ENCODE data around the gene MAP3K14. TPM values are rescaled to one million over a fixed set of nuclear protein-coding genes. Genes with fewer than 3 reads are reported as not detected.

The MAP3K14 gene
- polyA plus RNA-seq, 1 of the 3 experiments (the other 2 are of a cell fraction): 11.9 TPM

DNA sequence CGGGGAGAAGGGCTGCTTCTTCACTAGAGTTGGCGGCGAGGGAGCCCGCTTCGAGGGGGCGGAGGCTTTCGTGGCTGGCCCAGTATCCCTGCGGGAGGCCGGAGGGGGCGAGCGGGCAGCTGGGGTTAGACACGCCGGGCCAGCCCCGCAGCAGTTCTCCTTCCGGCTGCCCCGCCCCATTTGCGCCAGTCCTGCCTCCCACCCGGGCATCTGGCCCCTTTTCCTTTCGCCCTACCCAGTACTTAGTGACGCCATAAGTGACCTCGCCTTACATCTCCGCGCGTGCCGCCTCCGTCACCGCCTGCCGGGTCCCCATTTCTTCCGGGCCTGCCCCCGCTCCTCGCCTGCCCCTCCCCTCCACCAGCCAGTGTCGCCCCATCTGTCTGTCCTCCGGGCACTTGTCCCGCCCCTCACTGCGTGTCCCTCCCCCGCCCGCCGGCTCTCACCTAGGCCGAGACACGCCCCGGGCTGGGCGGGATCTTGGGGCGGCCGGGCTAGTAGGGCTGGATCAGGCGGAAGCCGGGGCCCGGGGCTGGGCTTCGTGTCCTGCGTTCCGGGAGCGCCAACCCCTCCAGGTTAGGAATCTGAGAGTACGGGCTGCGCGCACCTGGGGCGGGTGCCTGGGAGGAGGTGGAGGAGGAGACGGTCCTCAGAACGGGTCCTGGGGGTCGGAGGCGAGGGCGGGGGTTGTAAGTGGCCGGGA, 69.2 kb downstream of the MAP3K14 start:
- no peaks in the 10 kb centered on the region for H3K27me3 ChIP-seq (ENCODE audit: insufficient read depth)
- no peaks in the 10 kb centered on the region for H3K79me2 ChIP-seq (ENCODE audit: insufficient read depth)
- DNase-seq: peak; percentile 95
- WGBS (ENCODE audit: low lambda C conversion rate): 1% methylated on average over 34 of the region's 61 CpGs
- H4K20me1 ChIP-seq (ENCODE audit: insufficient read depth): no peaks in the 10 kb centered on the region
- H3K9ac ChIP-seq: peak overlapping the region; percentile 73
- ChIA-PET CTCF (interaction anchor here (0.6 to 6.0 kb wide), 32 partner anchors 10 to 226 kb away, joined by 3 to 54 read pairs (median 7); partner anchors contain the start of genes ACBD4 and MAP3K14), POLR2A (interaction anchor here (0.6 to 1.7 kb wide), 2 partner anchors 37 to 69 kb away, joined by 3 to 6 read pairs; partner anchors contain the start of gene MAP3K14)
- H3K27ac ChIP-seq (ENCODE audit: low read depth in 2 of 2, low read length in 1 of 2): peak overlapping the region; percentile 44 to 86; a peak in 3 of 4 replicates
- H3K9me3 ChIP-seq: no peaks in the 10 kb centered on the region
- H2AFZ ChIP-seq (ENCODE audit: low read depth): peak overlapping the region; percentile 86
- H3K9me2 ChIP-seq: no peaks in the 10 kb centered on the region
- peaks cover 7% of the 10 kb centered on the region for H3F3A ChIP-seq (replicated peaks; ENCODE audit: insufficient read depth)
- H3K4me1 ChIP-seq (ENCODE audit: control insufficient read depth in 1 of 2, insufficient read depth in 2 of 2, low read depth in 1 of 2, low read length in 1 of 2): peaks cover 0 to 20% of the 10 kb centered on the region in 2 experiments; a peak in 1 of 4 replicates
- H3K36me3 ChIP-seq (replicated peaks in 1 of 2; ENCODE audit: control insufficient read depth in 1 of 2, insufficient read depth in 2 of 2, low read length in 1 of 2): no peaks in the 10 kb centered on the region
- TF ChIP-seq ELF1 (IDR thresholded peaks at IDR 0.05) (peak; percentile 57; the same call in 1 of the 2 replicates), IRF3 (IDR thresholded peaks at IDR 0.05; ENCODE audit: low read depth, low read length) (no peak), MAX (IDR thresholded peaks at IDR 0.05; ENCODE audit: low read depth) (peak; percentile 67), SIN3A (IDR thresholded peaks at IDR 0.05; ENCODE audit: borderline replicate concordance, low read depth, low read length) (0 out of 2 replicates have a peak, but pooled peaks have one; percentile 21), POLR2AphosphoS5 (IDR thresholded peaks at IDR 0.05; ENCODE audit: low read depth, low read length) (peak; percentile 54; the same call in 1 of the 2 replicates), NFIC (IDR thresholded peaks at IDR 0.05; ENCODE audit: borderline replicate concordance) (no peak), RFX5 (IDR thresholded peaks at IDR 0.05; ENCODE audit: low read length) (peak; percentile 81), GABPA (IDR thresholded peaks at IDR 0.05; ENCODE audit: low read depth) (peak; percentile 55)
- TF ChIP-seq, protein P1, sequence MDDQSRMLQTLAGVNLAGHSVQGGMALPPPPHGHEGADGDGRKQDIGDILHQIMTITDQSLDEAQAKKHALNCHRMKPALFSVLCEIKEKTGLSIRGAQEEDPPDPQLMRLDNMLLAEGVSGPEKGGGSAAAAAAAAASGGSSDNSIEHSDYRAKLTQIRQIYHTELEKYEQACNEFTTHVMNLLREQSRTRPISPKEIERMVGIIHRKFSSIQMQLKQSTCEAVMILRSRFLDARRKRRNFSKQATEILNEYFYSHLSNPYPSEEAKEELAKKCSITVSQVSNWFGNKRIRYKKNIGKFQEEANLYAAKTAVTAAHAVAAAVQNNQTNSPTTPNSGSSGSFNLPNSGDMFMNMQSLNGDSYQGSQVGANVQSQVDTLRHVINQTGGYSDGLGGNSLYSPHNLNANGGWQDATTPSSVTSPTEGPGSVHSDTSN (IDR thresholded peaks at IDR 0.05): 0 out of 2 replicates have a peak, but pooled peaks have one; percentile 12
- H3K4me3 ChIP-seq (ENCODE audit: low read depth in 2 of 2, low read length in 1 of 2): peak overlapping the region; percentile 65 to 80
- H3K4me2 ChIP-seq: peak overlapping the region; percentile 91

DNA sequence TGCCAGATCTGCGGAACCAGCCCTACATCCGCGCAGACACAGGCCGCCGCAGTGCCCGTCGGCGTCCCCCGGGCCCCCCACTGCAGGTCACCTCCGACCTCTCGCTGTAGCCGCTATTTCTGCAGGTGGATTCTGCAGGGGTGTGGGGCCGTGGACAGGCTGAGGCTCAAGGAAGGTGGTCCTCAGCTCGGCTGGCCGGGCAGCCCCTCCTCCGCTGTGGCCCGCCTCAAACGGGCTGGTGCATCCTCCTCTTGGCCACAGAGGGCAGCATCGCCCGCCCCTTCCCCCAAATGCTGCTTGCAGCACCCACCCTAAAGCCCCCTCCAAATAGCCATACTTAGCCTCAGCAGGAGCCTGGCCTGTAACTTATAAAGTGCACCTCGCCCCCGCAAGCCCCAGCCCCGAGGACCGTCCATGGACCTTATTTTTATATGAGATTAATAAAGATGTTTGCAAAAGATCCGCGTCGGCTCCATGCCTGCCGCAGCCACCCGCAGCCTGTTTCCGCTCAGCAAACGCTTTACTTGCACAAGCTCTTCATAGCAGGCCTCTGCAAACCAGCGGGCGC, 69.9 kb downstream of the MAP3K14 start:
- CTCF ChIA-PET: interaction anchor here (0.6 to 6.0 kb wide), 37 partner anchors 8 to 225 kb away, joined by 3 to 54 read pairs (median 6); partner anchors contain the start of genes ACBD4, HEXIM1 and MAP3K14
- DNase-seq: peak; percentile 92
- 0% methylated on average over 14 of the region's 33 CpGs for WGBS (ENCODE audit: low lambda C conversion rate)
- Histone ChIP-seq H3K4me1 (ENCODE audit: control insufficient read depth in 1 of 2, insufficient read depth in 2 of 2, low read depth in 1 of 2, low read length in 1 of 2) (peaks cover 0 to 20% of the 10 kb centered on the region in 2 experiments; a peak in 1 of 4 replicates), H4K20me1 (ENCODE audit: insufficient read depth) (no peaks in the 10 kb centered on the region), H3K36me3 (replicated peaks in 1 of 2; ENCODE audit: control insufficient read depth in 1 of 2, insufficient read depth in 2 of 2, low read length in 1 of 2) (no peaks in the 10 kb centered on the region), H3K79me2 (ENCODE audit: insufficient read depth) (no peaks in the 10 kb centered on the region), H3K9me3 (no peaks in the 10 kb centered on the region), H2AFZ (ENCODE audit: low read depth) (peak overlapping the region; percentile 86), H3K4me2 (peak overlapping the region; percentile 91), H3K27ac (ENCODE audit: low read depth in 2 of 2, low read length in 1 of 2) (peak overlapping the region; percentile 44 to 86; a peak in 3 of 4 replicates), H3K27me3 (ENCODE audit: insufficient read depth) (no peaks in the 10 kb centered on the region), H3F3A (replicated peaks; ENCODE audit: insufficient read depth) (peaks cover 5% of the 10 kb centered on the region), H3K9me2 (no peaks in the 10 kb centered on the region), H3K4me3 (ENCODE audit: low read depth in 2 of 2, low read length in 1 of 2) (peak overlapping the region; percentile 65 to 80), H3K9ac (peak overlapping the region; percentile 73)
- TF ChIP-seq SMC3 (IDR thresholded peaks at IDR 0.05; ENCODE audit: low read depth, low read length) (peak; percentile 15; the same call in 1 of the 2 replicates), YY1 (IDR thresholded peaks at IDR 0.05; ENCODE audit: low read depth) (no peak), TEAD4 (IDR thresholded peaks at IDR 0.05; ENCODE audit: borderline replicate concordance, insufficient read depth) (no peak), RAD21 (IDR thresholded peaks at IDR 0.05; ENCODE audit: low read length) (peak; percentile 66), CHD2 (IDR thresholded peaks at IDR 0.05; ENCODE audit: low read length, partially characterized antibody) (peak; percentile 53)
- TF ChIP-seq, protein P2, sequence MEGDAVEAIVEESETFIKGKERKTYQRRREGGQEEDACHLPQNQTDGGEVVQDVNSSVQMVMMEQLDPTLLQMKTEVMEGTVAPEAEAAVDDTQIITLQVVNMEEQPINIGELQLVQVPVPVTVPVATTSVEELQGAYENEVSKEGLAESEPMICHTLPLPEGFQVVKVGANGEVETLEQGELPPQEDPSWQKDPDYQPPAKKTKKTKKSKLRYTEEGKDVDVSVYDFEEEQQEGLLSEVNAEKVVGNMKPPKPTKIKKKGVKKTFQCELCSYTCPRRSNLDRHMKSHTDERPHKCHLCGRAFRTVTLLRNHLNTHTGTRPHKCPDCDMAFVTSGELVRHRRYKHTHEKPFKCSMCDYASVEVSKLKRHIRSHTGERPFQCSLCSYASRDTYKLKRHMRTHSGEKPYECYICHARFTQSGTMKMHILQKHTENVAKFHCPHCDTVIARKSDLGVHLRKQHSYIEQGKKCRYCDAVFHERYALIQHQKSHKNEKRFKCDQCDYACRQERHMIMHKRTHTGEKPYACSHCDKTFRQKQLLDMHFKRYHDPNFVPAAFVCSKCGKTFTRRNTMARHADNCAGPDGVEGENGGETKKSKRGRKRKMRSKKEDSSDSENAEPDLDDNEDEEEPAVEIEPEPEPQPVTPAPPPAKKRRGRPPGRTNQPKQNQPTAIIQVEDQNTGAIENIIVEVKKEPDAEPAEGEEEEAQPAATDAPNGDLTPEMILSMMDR (IDR thresholded peaks at IDR 0.05): peak; percentile 69
- POLR2A ChIA-PET: interaction anchor here (0.6 to 1.7 kb wide), 4 partner anchors 36 to 138 kb away, joined by 3 to 6 read pairs (median 4); partner anchors contain the start of genes HEXIM1 and MAP3K14

Data from SK-N-SH (cell line).